Muscle of leg (tissue), 11 donors: ENCODE results near the gene ADAM12. TPM values are rescaled to one million over a fixed set of nuclear protein-coding genes. Genes with fewer than 3 reads are reported as not detected.
"Not testable (repeated sequence)": the region's sequence is repeated elsewhere in the genome, so short reads cannot be mapped to it uniquely, and the experiment has no call there.

Experiments
- DNase-seq: peaks from one replicate; pipeline ENCODE4 v3.0.0; 2013
- H3K27ac ChIP-seq: one replicate; pipeline ENCODE4 v1.5.1; 2013; ENCODE audit warnings: mild to moderate bottlenecking, low read length, control low read depth
- H3K27me3 ChIP-seq: one replicate; pipeline ENCODE4 v1.6.1; 2013; ENCODE audit warnings: low read length; ENCODE audit not compliant: control insufficient read depth, insufficient read depth
- H3K36me3 ChIP-seq: one replicate; pipeline ENCODE4 v1.6.1; 2013; ENCODE audit warnings: low read length; ENCODE audit not compliant: control insufficient read depth, insufficient read depth
- H3K4me1 ChIP-seq: one replicate; pipeline ENCODE4 v1.6.1; 2013; ENCODE audit warnings: low read length; ENCODE audit not compliant: control insufficient read depth, insufficient read depth
- H3K4me3 ChIP-seq: one replicate; pipeline ENCODE4 v1.5.1; 2013; ENCODE audit warnings: low read length, control low read depth
- H3K9me3 ChIP-seq: replicated peaks from 2 replicates; pipeline ENCODE4 v1.6.1; 2013; ENCODE audit warnings: low read depth, low read length; ENCODE audit not compliant: control insufficient read depth
- WGBS: methylation state at CpG from one replicate; pipeline ENCODE4 v1.1.5; 2013; ENCODE audit warnings: missing lambda C conversion rate; ENCODE audit not compliant: insufficient coverage; 5-methylcytosine and 5-hydroxymethylcytosine counted together
- polyA plus RNA-seq, 8 donors: library from polyadenylated mRNA; unstranded; fragments of 120-200 nt; gene quantifications; one replicate each; pipeline versions ENCODE4 v1.2.1 to v1.2.3, GENCODE V29; 2013; ENCODE audit warnings: inconsistent platforms in 1 of 8, low replicate concordance in 1 of 8; ENCODE audit not compliant: insufficient read length in 8 of 8, insufficient read depth in 1 of 8
- total RNA-seq: library from RNA; stranded (reverse); fragments of 120-200 nt; gene quantifications from one replicate; pipeline ENCODE4 v1.2.4, GENCODE V29; 2013

Gene ADAM12
- total and polyA plus RNA-seq, 9 donors = 11.7 to 39.6 (median 21.0) TPM

DNA sequence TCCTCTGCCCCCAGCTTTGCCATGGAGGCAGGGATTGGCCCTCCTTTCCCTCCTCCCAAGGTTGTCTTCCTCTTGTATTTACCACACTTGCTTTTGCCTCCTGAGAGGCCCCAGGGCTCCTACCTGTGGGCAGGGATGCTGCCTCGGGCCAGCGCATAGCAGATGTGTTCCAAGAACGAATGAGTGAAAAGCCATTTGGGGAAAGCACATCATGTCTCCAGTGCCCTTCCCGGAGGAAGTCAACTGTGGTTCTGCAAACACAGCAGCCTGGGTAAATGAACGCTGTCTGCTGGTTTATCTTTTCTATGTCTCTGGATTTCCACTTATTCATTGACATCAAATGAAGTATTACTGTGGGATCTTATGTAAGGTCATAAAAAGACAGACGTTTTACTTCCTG is 330.2 kb downstream of the ADAM12 start:
- peaks cover 4% of the 10 kb centered on the region for H3K9me3 ChIP-seq

DNA sequence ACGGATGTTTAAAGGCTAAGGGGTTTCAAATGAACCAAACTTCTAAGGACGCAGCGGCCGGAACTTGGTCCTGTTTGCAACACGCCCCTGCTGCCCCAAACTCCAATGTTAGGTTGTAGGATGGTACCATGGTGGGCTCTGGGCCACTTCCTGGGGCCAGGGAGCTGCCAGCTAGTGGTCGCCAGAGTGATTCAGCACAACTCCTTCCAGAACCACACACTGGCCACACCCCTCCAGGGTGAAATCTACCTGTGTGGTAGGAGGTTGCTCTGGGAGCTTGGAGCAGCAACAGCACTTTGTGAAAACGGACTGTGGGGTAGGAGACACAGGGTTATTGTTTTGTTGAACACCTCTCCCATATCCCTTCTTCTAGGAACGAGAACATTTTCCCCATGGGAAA is 330.8 kb downstream of the ADAM12 start:
- H3K27ac ChIP-seq = no peak overlapping the region
- 87% methylated on average over 4 of the region's 8 CpGs for WGBS
- no peak overlapping the region for H3K4me3 ChIP-seq

More for the DNA sequence above, 330.2 kb downstream of the ADAM12 start:
- Histone ChIP-seq H3K36me3 (peaks cover 4% of the 10 kb centered on the region), H3K27ac (no peak overlapping the region), H3K27me3 (no peaks in the 10 kb centered on the region), H3K4me3 (no peak overlapping the region), H3K4me1 (peaks cover 24% of the 10 kb centered on the region)
- WGBS = 52% methylated on average over 3 of the region's 6 CpGs
- DNase-seq = no peak

DNA sequence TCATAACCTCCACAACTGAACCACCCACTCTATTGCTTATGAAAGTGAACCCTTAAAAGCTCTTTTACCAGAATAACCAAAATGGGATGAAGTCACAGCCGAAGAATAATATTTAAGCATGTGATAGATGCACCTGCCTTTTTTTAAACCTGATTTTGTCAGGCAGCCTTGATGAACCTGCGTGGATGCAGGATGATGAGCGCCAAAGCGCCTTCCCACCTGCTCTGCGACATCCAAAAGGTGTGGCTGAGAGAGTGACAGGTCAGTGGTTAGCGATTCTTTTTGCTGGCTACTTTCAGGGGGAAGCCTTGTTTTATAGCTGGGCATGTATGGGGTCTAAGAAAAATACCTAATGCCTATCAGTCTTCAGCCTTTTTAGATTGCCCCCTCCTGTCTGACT is 334.1 kb downstream of the ADAM12 start:
- WGBS = 96% methylated on average over 4 of the region's 6 CpGs
- Histone ChIP-seq H3K4me1 (peaks cover 13% of the 10 kb centered on the region), H3K4me3 (no peak overlapping the region), H3K36me3 (peaks cover 3% of the 10 kb centered on the region), H3K27ac (no peak overlapping the region), H3K27me3 (no peaks in the 10 kb centered on the region), H3K9me3 (no peaks in the 10 kb centered on the region)
- no peak for DNase-seq

More for the DNA sequence above, 330.8 kb downstream of the ADAM12 start:
- Histone ChIP-seq H3K36me3 (peaks cover 4% of the 10 kb centered on the region), H3K4me1 (peaks cover 17% of the 10 kb centered on the region), H3K9me3 (peaks cover 4% of the 10 kb centered on the region), H3K27me3 (no peaks in the 10 kb centered on the region)
- DNase-seq = no peak

DNA sequence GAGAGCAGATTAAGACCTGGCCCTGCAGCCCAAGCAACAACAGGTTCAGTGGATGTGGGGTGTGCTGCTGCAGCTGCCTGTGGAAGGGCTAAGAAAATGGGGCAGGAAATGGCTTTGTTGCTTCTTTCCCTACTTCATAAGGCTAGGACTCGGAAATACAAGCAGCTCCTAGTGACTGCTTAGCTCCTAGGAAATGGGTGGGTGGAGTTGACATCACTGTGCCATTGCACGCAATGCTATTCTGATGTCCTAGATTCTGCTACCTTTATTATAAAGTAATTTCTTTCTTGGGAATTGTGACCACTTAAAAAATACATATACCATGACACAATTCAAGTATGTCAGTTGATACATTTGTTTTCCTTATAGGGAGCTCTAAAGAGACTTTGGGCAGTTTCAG is 336.1 kb downstream of the ADAM12 start:
- DNase-seq = no peak
- Histone ChIP-seq H3K4me1 (peaks cover 13% of the 10 kb centered on the region), H3K4me3 (no peak overlapping the region), H3K27ac (no peak overlapping the region), H3K36me3 (peaks cover 2% of the 10 kb centered on the region), H3K9me3 (no peaks in the 10 kb centered on the region), H3K27me3 (no peaks in the 10 kb centered on the region)
- no CpG with 5 or more reads among the region's 2 CpGs for WGBS

DNA sequence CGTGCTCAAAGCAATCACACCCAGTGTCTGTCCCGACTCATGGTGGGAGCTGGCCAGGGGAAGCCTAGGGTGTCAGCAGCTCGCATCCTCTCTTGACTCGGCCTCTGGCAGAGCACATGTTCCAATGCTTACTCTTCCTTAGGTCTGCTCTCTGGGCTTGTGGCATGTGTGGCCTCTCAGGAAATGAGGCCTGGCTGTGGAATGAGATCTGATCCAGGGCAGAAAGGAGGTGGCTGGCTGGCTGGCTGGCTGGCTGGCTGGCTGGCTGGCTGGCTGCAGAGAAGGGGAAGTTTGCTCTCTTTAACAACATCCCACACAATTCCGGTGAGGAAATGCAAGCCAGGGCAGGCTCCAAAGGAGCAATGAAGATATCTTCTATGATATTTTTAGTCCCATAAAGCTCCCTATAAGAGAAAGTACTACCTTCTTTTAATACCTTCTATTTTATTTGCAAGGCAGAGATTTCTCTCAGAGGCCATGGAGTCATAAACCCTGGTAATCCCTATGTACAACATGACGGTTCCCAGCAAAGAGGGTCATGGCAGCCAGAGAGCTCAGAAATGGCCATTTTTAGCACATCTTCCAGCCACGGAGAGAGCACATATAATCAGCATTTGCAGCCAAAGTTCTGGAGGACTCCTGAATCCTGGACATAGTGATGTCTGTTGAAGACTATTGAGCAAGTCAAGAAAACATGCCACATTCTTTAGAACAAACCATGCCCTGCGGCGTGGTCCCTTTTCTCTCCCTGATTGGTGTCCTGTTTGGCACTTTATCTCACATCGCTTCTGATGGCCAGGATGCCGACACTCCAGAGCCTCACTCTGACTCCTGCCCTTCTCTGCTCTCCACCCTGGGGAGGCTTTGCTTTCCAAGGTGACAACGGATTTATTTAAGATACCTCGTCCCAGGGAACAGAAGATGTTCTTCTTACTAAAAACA is 338.2 kb downstream of the ADAM12 start:
- Histone ChIP-seq H3K36me3 (peaks cover 4% of the 10 kb centered on the region), H3K4me1 (peaks cover 13% of the 10 kb centered on the region), H3K27me3 (no peaks in the 10 kb centered on the region), H3K9me3 (no peaks in the 10 kb centered on the region), H3K27ac (no peak overlapping the region), H3K4me3 (no peak overlapping the region)
- WGBS = 70% methylated on average over 9 of the region's 13 CpGs
- DNase-seq = peak; percentile 58

DNA sequence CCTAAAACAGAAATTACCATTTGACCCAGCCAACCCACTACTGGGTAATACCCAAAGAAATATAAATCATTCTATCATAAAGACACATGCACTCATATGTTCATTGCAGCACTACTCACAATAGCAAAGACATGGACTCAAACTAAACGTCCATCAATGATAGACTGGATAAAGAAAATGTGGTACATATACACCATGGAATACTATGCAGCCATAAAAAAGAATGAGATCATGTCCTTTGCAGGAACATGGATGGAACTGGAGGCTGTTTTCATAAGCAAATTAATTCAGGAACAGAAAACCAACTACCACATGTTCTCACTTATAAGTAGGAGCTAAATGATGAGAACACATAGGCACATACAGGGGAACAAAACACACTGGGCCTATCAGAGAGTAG is 340.5 kb downstream of the ADAM12 start:
- H3K36me3 ChIP-seq = peaks cover 12% of the 10 kb centered on the region
- H3K4me1 ChIP-seq = peaks cover 13% of the 10 kb centered on the region
- not testable (repeated sequence) for H3K27me3 ChIP-seq, DNase-seq, H3K9me3 ChIP-seq, H3K4me3 ChIP-seq, H3K27ac ChIP-seq
- no CpG with 5 or more reads among the region's 1 CpG for WGBS

DNA sequence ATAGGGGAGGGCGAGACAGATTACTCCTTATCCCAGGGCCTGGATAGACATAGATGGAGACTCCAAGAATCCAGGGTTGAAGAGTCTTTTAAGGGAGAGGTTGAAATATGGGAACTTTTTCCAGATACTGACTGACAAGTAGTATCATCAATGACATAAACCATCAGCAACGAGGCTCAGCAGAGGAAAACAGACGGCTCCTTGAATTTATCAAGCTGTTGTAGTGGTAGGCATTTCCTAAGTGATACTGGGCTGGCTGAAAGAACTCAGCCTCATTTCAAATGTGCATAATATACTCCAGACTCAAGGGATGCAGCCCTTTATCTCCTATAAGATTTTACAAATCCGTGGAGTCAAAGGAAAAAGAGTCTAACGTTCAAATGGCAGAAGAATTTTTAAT is 341.4 kb downstream of the ADAM12 start:
- Histone ChIP-seq H3K4me3 (no peak overlapping the region), H3K27me3 (no peaks in the 10 kb centered on the region), H3K36me3 (peaks cover 12% of the 10 kb centered on the region), H3K27ac (no peak overlapping the region), H3K9me3 (no peaks in the 10 kb centered on the region), H3K4me1 (peaks cover 19% of the 10 kb centered on the region)
- DNase-seq = no peak
- WGBS = 50% methylated on average over 1 of the region's 5 CpGs

DNA sequence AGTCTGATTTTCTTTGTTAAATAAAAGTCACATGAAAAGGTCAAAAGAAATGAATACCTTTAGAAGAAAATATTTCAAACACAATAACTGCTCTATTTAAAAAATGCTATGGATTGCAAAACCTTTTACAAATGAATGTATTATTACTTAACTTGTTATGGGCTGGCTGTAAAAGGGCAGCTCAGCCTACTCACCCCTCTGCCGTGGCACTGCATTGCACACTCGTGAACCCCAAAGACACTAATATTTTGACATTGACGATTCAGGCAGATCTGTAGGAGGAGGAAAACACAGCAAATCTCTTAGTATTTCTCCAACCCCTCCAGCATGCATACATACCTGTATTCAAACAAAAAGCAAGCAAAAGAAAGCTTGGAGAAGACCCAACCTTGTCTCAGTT is 342.4 kb downstream of the ADAM12 start:
- Histone ChIP-seq H3K27ac (no peak overlapping the region), H3K4me3 (no peak overlapping the region), H3K27me3 (no peaks in the 10 kb centered on the region), H3K4me1 (peaks cover 25% of the 10 kb centered on the region), H3K9me3 (no peaks in the 10 kb centered on the region), H3K36me3 (peaks cover 19% of the 10 kb centered on the region)
- no peak for DNase-seq
- no CpG with 5 or more reads among the region's 3 CpGs for WGBS

DNA sequence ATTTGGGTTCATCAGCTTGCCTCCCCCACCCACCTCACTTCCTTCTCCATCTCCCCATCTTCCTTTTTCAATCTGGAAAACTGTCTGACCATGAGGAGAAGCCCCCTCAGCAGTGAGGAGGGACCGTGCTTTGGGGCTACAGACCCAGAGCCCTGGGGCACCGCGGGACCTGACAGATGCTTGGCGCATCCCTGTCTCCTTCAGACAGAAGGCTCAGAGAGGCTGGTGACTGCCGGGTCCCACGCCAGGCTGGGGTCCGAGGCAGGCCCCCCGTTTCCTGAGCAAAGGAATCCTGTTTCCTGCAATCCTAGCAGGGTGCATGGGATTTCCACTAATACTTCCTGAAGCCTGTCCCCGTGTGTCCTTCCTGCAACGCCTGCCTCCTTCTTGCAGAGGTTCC is 344.9 kb downstream of the ADAM12 start:
- no peak for DNase-seq
- Histone ChIP-seq H3K27me3 (no peaks in the 10 kb centered on the region), H3K36me3 (peaks cover 21% of the 10 kb centered on the region), H3K4me1 (peaks cover 14% of the 10 kb centered on the region), H3K9me3 (no peaks in the 10 kb centered on the region), H3K4me3 (no peak overlapping the region), H3K27ac (no peak overlapping the region)
- WGBS = 72% methylated on average over 9 of the region's 10 CpGs

DNA sequence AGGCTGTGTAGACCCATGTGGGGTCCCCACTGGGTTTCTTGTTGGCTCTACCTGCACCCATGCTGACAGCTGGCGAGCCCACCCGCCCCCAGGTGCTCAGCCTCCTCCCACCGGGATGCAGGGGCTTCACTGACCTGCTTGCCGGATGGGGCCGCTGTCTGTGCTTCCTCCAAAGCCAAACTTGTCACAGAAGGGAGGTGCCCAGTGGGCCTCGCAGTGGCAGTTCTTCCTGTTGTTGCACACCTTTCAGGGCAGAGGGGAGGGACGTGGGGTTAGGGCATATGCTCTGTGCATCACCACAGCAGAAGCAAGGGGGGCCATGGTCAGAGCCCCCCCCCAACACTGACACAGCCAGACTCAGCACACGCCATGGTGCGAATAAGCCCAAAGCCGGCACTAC is 345.4 kb downstream of the ADAM12 start:
- 95% methylated on average over 3 of the region's 10 CpGs for WGBS
- no peak overlapping the region for H3K27ac ChIP-seq
- peaks cover 21% of the 10 kb centered on the region for H3K36me3 ChIP-seq
- H3K4me3 ChIP-seq = no peak overlapping the region
- H3K9me3 ChIP-seq = no peaks in the 10 kb centered on the region
- H3K4me1 ChIP-seq = peaks cover 14% of the 10 kb centered on the region
- DNase-seq = no peak
- H3K27me3 ChIP-seq = no peaks in the 10 kb centered on the region
